Lower leg skin (tissue), 3 donors: Measurements from ENCODE around the gene CC2D1A.

Experiments used
- POLR2A ChIP-seq, 2 donors: fragments of 450-650 bp; IDR thresholded peaks; one replicate each; pipeline ENCODE4 v1.6.1; 2016 to 2017; ENCODE audit warnings: antibody characterized with exemption in 2 of 2, mild to moderate bottlenecking in 1 of 2, moderate library complexity in 1 of 2
- TF ChIP-seq, protein P1 (sequence below), 3 donors: fragments of 450-650 bp; IDR thresholded peaks; one replicate each; pipeline ENCODE4 v1.5.1; 2016; ENCODE audit warnings: antibody characterized with exemption in 3 of 3, mild to moderate bottlenecking in 3 of 3, moderate library complexity in 2 of 3

DNA sequence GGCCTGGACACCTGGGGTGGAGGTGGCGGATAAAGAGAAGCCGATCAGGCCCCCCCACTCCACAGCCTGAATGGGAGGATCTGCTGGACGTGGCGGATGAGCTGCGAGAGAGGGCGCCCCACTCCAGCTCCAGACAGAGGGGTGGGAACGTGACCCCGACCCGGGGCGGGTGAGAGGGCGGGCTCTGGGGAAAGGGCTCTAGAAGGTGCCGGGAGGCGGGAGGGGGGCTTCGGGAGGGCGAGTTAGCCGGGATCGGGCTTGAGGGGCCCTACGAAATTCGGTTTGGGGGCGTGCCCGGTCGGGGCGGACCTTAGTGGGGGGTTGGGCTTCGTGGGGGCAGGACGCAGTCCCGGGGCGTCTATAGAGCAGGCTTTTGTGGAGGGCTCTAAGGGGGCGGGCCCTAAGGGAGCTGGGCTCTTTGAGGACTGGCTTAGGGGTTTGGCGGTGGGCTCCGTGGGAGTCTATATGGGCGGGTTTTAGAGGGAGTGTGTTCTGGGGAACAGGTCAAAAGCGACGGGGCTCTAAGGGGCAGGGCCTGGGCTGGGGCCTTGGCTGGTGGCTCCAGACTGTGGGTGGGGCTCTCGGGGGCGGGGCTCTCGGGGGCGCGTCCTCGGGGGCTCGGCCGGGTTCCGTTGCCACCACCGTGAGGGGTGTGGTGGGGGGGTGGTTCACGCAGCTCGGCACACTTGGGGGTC, 33.2 kb upstream of the CC2D1A start:
- TF ChIP-seq, protein P1, sequence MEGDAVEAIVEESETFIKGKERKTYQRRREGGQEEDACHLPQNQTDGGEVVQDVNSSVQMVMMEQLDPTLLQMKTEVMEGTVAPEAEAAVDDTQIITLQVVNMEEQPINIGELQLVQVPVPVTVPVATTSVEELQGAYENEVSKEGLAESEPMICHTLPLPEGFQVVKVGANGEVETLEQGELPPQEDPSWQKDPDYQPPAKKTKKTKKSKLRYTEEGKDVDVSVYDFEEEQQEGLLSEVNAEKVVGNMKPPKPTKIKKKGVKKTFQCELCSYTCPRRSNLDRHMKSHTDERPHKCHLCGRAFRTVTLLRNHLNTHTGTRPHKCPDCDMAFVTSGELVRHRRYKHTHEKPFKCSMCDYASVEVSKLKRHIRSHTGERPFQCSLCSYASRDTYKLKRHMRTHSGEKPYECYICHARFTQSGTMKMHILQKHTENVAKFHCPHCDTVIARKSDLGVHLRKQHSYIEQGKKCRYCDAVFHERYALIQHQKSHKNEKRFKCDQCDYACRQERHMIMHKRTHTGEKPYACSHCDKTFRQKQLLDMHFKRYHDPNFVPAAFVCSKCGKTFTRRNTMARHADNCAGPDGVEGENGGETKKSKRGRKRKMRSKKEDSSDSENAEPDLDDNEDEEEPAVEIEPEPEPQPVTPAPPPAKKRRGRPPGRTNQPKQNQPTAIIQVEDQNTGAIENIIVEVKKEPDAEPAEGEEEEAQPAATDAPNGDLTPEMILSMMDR (IDR thresholded peaks at IDR 0.05) = no peak
- TF ChIP-seq POLR2A (IDR thresholded peaks at IDR 0.05) = no peak
